8988T (cell line): ENCODE measurements around the gene FSTL5.

Source experiments
- DNase-seq: peaks from one replicate; pipeline ENCODE4 v3.0.0; 2011

FSTL5 gene

GRCh38 chr4:161696944-161697343 lies 466.9 kb downstream of the FSTL5 start:
- peak; percentile 2 for DNase-seq

DNA sequence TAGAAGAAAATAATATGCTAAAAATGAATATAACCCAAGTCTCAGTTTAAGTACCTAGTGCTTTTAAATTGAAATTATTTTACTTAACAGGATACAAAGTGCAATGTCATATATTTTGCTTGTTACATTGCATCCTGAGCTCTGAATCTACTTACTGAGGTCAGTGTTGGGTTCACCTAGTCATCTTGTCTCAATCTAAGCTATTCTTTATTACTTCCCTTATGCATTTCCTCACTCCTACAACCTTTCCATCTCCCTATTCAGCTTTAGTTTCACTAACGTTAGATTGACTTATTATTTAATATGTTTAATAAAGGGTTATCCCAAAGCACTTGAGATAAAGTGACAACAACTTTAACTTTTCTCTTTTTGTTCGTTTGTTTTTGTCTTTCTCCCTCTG lies 483.7 kb downstream of the FSTL5 start:
- no peak for DNase-seq

DNA sequence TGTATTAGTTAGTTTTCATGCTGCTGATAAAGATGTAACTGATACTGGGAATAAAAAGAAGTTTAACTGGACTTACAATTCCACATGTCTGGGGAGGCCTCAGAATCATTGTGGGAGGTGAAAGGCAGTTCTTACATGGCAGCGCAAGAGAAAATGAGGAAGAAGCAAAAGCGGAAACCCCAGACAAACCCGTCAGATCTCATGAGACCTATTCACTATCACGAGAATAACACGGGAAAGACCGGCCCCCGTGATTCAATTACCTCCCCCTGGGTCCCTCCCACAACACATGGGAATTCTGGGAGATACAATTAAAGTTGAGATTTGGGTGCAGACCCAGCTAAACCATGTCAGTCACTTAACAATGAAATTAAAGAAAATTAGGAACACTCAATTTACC lies 499.1 kb downstream of the FSTL5 start:
- no peak for DNase-seq

- no peak for DNase-seq
Measured at GRCh38 chr4:161663844-161664243, 500.0 kb downstream of the FSTL5 start.

DNA sequence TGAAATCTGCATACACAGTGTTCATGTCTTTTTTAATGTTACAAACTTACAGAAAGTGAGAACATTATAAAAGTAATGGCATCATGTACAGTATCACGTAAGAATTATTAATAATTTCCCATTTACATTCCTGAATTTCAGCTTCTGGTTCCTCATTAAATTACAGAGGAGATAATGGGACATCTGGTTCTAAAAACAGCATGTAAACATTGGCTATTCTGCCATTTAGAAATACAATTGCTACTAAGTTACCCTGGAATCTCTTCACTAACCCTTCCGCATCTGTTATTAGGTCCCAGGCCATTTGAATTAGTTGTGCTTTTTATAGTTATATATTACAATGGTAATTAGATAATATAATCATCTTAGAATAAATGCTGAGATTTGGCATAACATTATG lies 505.1 kb downstream of the FSTL5 start:
- no peak for DNase-seq

GRCh38 chr4:161657616-161658015 lies 506.2 kb downstream of the FSTL5 start:
- DNase-seq: no peak

DNA sequence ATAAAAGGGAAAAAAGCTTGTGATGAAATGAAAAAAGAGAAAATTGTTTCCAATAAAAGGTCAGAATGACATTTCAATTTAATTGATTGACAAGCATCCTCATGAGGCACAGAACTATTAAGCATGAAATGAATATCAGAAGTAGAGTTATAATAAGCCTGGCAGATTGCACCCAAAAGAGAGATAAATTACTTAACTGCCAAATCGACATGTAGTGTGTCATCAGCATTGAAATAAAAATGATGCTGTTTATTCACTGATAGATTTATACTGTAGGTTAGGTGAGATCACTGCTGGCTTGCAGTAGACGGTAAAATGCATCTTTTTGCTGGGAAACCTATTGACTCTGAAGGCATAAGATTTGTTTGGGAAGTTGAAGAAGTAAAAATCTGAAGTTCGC lies 507.2 kb downstream of the FSTL5 start:
- DNase-seq: no peak

- no peak for DNase-seq
Measured at GRCh38 chr4:161655148-161655547, 508.7 kb downstream of the FSTL5 start.

- DNase-seq: no peak
Measured at GRCh38 chr4:161653697-161654096, 510.1 kb downstream of the FSTL5 start.

- no peak for DNase-seq
Measured at GRCh38 chr4:161651586-161651985, 512.2 kb downstream of the FSTL5 start.

DNA sequence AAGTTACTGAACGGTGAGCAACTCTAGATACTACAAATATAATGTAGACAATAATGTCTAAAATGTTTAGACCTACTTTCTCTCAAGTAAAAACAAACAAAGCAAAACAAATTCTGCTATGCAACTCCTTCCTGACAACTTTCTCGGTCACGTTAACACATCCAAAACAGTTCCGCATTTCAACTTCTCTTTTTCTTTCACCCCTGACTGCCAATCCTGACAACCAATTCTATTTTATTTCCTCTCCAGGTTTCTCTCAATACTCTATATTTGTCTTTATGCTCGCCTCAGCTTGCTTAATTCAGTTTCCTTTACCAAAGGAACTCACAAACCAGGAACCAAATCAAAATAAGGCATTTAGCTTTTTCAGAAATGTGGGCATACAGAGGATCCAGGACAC lies 513.0 kb downstream of the FSTL5 start:
- DNase-seq: no peak

DNA sequence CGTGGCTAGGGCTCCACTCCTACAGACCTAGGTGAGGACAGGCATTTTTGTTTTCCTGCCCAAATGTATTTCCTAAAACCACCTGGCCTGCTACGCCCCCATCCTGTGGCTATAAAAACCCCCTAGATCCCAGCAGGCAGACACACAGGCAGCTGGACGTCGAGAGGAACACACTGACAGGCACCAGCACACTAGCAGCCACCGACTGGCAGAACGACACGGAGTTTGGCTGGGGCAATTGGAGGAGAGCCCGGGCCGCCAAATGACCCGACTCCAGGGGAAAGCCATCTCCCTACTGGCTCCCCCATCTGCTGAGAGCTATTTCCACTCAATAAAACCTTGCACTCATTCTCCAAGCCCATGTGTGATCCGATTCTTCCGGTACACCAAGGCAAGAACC lies 516.0 kb downstream of the FSTL5 start:
- no peak for DNase-seq

DNA sequence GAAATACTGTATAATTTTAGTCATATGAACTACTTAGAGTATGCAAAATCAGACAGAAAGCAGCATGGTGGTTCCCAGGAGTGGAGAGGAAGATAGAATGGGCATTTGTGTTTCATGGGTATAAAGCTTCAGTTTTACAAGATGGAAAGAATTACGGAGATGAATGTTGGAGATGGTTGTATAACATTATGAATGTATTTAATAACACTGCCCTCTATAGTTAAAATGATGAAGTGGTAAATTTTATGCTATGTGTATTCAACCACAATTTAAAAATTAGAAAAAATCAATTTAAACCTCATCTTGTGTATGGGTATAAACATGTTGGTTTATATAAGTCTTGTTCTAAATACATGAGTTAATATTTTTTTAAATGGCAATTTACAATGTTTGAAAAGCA lies 521.1 kb downstream of the FSTL5 start:
- no peak for DNase-seq

- no peak for DNase-seq
Measured at GRCh38 chr4:161629694-161630441, 533.9 kb downstream of the FSTL5 start.

DNA sequence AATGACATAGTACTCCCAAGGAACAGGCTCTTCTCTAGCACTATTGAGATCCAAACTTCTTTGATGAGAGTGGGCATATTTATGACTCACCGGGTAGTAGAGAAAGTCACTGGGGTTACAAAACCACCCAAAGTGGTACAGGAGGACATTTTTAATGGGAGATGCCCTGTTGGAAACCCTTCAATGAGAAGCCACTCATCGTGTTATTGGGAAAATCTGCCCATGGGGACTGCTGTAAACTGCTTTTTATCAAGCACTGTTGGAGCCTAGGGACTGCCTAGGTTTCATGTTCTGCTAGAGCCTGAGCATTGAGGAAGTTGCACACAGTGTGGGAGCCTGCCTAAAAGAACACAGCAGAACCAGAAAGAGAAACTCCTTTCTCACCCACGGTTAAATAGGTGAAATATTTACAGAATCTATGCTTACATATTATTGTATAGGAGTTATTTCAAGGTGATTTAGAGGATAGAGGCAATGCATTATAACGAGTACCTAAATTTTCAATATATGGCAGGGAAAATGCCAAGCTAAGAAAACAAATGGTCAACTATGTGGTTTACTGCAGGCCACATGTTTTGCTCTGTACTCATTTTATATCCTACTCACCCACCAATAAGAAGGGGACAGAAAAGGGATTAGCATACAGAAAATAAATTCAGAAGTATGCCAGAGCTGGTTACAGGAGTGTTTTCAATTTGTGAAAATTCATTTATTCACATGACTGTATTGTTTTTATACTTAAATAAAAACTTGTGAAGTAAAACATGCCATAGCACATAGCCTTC lies 559.1 kb downstream of the FSTL5 start:
- DNase-seq: no peak

- DNase-seq: no peak
Measured at GRCh38 chr4:161601011-161601410, 562.8 kb downstream of the FSTL5 start.

DNA sequence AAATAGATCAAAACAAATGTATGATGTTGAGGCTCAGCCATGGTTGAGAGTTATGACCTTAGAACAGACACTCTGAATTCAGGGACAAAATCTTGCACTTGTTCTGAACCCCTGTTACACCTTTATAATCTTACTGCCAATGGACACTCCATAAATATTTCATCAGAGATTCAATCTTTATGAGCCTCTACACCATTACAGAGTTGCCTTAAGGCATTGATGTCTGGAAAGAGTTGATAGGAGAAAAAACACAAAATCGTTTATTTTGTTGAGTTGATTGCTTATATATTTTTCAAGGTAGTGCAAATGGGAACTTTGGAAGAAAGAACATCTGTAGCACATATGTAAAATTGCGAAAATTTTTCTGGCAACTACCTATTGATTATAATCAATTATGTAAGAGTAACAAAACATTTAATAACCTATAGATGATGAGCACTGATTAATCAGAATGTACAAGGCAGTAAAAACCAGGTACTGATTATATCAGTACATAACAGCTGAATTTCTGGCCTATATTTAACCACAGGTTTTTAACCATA lies 568.5 kb downstream of the FSTL5 start:
- no peak for DNase-seq

DNA sequence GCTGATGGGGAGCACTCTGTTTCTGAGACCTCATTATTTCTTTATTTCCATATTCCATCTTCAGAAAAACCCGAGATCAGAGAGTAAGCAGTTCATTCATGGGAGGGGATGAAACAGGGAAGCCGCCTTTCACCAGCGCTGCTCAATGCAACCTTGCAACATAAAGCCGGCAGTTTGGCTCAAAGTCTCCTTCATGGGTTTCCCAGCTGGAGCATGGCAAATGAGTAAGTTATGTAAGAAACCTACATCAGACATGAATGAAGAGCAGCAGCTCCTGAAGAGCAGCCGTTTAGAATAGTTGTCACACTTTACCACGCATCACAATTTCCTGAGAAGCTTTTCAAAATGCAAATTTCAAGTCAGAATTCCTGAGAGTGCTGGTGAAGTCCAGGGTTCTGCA lies 578.8 kb downstream of the FSTL5 start:
- no peak for DNase-seq

- no peak for DNase-seq
Measured at GRCh38 chr4:161583549-161583948, 580.3 kb downstream of the FSTL5 start.

- DNase-seq: no peak
Measured at GRCh38 chr4:161581262-161582230, 582.3 kb downstream of the FSTL5 start.

GRCh38 chr4:161577579-161578301 lies 586.1 kb downstream of the FSTL5 start:
- DNase-seq: no peak

DNA sequence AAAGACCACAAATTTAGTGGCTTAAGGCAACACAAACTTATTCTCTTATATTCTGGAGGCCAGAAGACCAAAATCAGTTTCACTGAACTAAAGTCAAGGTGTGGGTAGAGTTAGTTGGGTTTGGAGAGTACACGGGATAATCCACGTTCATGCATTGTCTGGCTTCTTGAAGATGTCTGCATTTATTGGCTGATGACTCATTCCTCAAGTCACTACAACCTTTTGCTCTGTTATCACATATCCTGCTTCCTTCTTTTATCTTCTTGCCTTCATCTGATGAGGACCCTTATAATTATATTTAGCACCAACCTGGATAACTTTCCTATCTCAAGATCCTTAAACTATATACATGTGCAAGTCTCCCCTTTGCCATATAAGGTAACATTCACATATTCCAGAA lies 590.0 kb downstream of the FSTL5 start:
- no peak for DNase-seq
